Measurements from ENCODE around the gene NUP153.

Gene NUP153

GRCh38 chr6:17624396-17624795, 82.3 kb downstream of the NUP153 start:
- no peak for TF ChIP-seq CTCF (IDR thresholded peaks at IDR 0.05; ENCODE audit: insufficient read depth, low read length, missing control alignments)
- ChIA-PET CTCF (no interaction called here), POLR2A (no interaction called here)
- DNase-seq (ENCODE audit: low read depth, low spot score) = no peak
- no peak overlapping the region for H3K4me3 ChIP-seq (ENCODE audit: low read depth, low read length)

GRCh38 chr6:17622144-17622543, 84.6 kb downstream of the NUP153 start:
- DNase-seq (ENCODE audit: low read depth, low spot score) = no peak
- CTCF ChIA-PET = no interaction called here
- POLR2A ChIA-PET = no interaction called here
- no peak overlapping the region for H3K4me3 ChIP-seq (ENCODE audit: low read depth, low read length)
- no peak for TF ChIP-seq CTCF (IDR thresholded peaks at IDR 0.05; ENCODE audit: insufficient read depth, low read length, missing control alignments)

- DNase-seq (ENCODE audit: low read depth, low spot score) = no peak
- ChIA-PET CTCF (interaction anchor here (1.1 kb wide), 1 partner anchor 11 kb away, joined by 3 read pairs; no protein-coding TSS in a partner anchor), POLR2A (no interaction called here)
- no peak for TF ChIP-seq CTCF (IDR thresholded peaks at IDR 0.05; ENCODE audit: insufficient read depth, low read length, missing control alignments)
- no peak overlapping the region for H3K4me3 ChIP-seq (ENCODE audit: low read depth, low read length)
Measured at GRCh38 chr6:17621003-17621402, 85.7 kb downstream of the NUP153 start.

- no peak overlapping the region for H3K4me3 ChIP-seq (ENCODE audit: low read depth, low read length)
- ChIA-PET CTCF (no interaction called here), POLR2A (no interaction called here)
- no peak for TF ChIP-seq CTCF (IDR thresholded peaks at IDR 0.05; ENCODE audit: insufficient read depth, low read length, missing control alignments)
- DNase-seq (ENCODE audit: low read depth, low spot score) = no peak
Measured at GRCh38 chr6:17615794-17616193, 90.9 kb downstream of the NUP153 start.

- no peak overlapping the region for H3K4me3 ChIP-seq (ENCODE audit: low read depth, low read length)
- no peak for TF ChIP-seq CTCF (IDR thresholded peaks at IDR 0.05; ENCODE audit: insufficient read depth, low read length, missing control alignments)
- ChIA-PET CTCF (interaction anchor here (0.8 to 1.3 kb wide), 2 partner anchors 9 to 456 kb away, joined by 3 read pairs; no protein-coding TSS in a partner anchor), POLR2A (no interaction called here)
- no peak for DNase-seq (ENCODE audit: low read depth, low spot score)
Measured at GRCh38 chr6:17612048-17612447, 94.7 kb downstream of the NUP153 start.

- TF ChIP-seq CTCF (IDR thresholded peaks at IDR 0.05; ENCODE audit: insufficient read depth, low read length, missing control alignments) = no peak
- POLR2A ChIA-PET = no interaction called here
Measured at GRCh38 chr6:17610835-17611234, 95.9 kb downstream of the NUP153 start.

More at GRCh38 chr6:17610835-17611234, 95.9 kb downstream of the NUP153 start:
- no peak overlapping the region for H3K4me3 ChIP-seq (ENCODE audit: low read depth, low read length)
- CTCF ChIA-PET = no interaction called here
- DNase-seq (ENCODE audit: low read depth, low spot score) = no peak

Data from AG04449 (cell line).